ENCODE data around the gene MYH10.

The MYH10 gene

DNA sequence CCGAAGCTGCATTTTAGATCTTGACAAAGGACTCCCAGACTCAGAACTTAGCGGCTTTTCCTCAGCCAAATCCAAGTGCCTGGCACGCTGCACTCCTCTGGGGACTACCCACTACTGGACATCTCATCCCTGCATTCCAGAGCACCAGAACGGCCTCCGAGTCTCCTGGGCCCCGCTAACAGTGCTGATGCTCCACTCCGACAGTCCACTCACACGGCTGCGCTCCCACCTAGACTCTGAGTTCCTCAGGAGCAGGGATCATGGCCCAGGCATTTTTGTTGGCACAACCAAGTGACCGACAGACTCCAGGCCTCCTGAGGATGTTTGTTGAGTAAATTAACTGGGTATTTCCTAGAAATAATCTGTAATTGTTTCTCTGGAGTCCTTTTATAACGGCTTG, 115.7 kb downstream of the MYH10 start:
- in situ Hi-C loops (cut with MboI; ENCODE audit: low sequenced_read_pairs, unreplicated experiment): no loop called here
- DNase-seq (ENCODE audit: low spot score): no peak

DNA sequence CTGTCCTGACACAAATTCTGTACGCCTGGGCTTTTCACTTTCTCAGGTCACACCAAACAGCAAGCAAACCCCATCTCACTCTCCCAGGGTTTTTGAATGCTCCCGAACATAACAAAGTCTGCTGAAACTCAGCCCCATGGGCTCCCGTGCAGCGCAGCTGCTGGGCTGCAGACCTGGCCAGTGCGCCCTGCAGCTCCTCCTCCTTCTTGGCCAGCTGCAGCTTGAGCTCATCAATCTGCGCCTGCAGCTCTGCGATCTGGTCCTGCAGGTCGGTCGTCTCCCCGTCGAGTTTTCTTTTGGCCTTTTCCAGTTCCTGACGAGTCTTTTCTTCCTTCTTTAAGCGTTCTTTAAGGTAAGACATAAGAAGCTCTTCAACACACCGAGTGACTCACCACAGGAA, 124.4 kb downstream of the MYH10 start:
- TF ChIP-seq, protein P1, sequence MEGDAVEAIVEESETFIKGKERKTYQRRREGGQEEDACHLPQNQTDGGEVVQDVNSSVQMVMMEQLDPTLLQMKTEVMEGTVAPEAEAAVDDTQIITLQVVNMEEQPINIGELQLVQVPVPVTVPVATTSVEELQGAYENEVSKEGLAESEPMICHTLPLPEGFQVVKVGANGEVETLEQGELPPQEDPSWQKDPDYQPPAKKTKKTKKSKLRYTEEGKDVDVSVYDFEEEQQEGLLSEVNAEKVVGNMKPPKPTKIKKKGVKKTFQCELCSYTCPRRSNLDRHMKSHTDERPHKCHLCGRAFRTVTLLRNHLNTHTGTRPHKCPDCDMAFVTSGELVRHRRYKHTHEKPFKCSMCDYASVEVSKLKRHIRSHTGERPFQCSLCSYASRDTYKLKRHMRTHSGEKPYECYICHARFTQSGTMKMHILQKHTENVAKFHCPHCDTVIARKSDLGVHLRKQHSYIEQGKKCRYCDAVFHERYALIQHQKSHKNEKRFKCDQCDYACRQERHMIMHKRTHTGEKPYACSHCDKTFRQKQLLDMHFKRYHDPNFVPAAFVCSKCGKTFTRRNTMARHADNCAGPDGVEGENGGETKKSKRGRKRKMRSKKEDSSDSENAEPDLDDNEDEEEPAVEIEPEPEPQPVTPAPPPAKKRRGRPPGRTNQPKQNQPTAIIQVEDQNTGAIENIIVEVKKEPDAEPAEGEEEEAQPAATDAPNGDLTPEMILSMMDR (IDR thresholded peaks at IDR 0.05; ENCODE audit: borderline replicate concordance, control extremely low read depth, extremely low read depth, insufficient read depth, missing control alignments): no peak
- in situ Hi-C loops (cut with MboI; ENCODE audit: low sequenced_read_pairs, unreplicated experiment): no loop called here
- no peak for DNase-seq (ENCODE audit: low spot score)

More for the DNA sequence above, 115.7 kb downstream of the MYH10 start:
- TF ChIP-seq, protein P1 (IDR thresholded peaks at IDR 0.05; ENCODE audit: borderline replicate concordance, control extremely low read depth, extremely low read depth, insufficient read depth, missing control alignments): no peak

DNA sequence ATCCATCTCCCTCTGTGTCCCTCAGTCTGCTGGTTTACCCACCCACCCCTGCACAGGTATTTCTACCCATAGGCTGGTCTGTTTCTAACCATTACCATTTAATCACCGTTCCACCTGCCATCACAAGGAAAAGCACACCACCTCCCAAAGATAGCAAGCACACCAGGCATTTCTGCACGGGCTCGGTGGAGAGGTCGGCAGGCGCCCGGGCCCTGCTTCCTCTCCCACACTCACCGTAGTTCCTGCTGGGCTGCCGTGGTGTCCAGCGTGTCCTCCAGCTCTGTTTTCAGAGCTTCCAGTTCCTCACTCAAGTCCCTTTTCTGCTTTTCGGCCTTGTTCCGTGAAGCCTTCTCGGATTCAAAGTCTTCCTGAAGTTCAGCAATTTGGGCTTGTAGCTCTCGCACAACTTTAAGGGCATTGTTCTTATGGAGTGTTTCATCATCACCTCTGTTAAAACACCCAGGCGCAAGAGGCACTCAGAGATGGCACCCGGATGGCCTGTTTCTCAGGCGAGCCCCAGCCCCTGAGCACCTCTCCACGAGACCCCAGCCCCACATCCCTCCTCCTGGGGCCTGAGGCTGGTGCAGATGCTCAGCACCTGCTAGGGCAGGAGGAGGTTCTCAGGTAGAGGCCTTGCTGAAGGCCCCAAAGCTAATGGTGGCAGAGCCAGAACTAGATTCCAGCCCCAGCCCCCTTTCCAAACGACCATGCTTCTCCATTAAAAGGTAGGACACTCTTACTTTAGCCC, 125.9 kb downstream of the MYH10 start:
- in situ Hi-C loops (cut with MboI; ENCODE audit: low sequenced_read_pairs, unreplicated experiment): no loop called here
- no peak for DNase-seq (ENCODE audit: low spot score)
- TF ChIP-seq, protein P1 (IDR thresholded peaks at IDR 0.05; ENCODE audit: borderline replicate concordance, control extremely low read depth, extremely low read depth, insufficient read depth, missing control alignments): no peak

DNA sequence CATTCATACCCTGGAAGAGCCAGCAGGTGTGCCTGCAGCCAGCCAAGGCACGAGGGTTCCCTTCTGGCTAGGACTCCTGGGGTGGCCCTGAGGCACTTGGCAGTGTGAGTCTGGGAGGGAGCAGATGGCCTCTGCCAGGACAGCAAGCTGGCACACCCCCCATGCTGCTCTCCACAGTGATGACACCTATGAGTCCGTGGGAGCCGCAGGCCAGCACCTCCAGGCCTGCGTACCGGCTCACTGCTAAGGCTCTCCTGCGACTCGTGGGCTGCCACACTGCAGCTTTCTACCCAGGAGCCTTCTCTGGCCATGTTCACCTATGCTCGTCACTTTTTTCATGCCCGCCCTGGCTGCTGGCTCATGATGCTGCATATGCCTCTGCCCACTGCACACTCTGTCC, 126.7 kb downstream of the MYH10 start:
- in situ Hi-C loops (cut with MboI; ENCODE audit: low sequenced_read_pairs, unreplicated experiment): no loop called here
- TF ChIP-seq, protein P1 (IDR thresholded peaks at IDR 0.05; ENCODE audit: borderline replicate concordance, control extremely low read depth, extremely low read depth, insufficient read depth, missing control alignments): no peak
- DNase-seq (ENCODE audit: low spot score): no peak

DNA sequence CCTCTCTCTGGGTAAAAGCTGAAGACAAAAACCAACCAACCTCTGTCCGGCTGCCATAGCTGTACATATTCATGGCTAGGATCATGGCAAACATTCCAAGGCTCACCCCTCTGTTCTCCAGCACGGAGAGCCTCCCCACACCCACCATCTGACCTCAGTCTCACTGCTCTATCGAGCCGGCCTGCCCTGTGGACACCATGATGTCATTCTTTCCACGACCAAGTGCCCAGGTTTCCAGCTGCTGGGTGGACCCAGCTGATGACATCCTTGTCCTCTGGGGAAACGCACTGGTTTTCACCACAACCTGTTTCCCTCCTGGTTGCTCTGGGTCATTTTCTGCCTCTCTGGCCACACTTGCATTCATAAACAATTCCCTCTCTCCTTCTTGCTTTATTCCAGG, 127.2 kb downstream of the MYH10 start:
- TF ChIP-seq, protein P1 (IDR thresholded peaks at IDR 0.05; ENCODE audit: borderline replicate concordance, control extremely low read depth, extremely low read depth, insufficient read depth, missing control alignments): no peak
- DNase-seq (ENCODE audit: low spot score): no peak
- in situ Hi-C loops (cut with MboI; ENCODE audit: low sequenced_read_pairs, unreplicated experiment): no loop called here

DNA sequence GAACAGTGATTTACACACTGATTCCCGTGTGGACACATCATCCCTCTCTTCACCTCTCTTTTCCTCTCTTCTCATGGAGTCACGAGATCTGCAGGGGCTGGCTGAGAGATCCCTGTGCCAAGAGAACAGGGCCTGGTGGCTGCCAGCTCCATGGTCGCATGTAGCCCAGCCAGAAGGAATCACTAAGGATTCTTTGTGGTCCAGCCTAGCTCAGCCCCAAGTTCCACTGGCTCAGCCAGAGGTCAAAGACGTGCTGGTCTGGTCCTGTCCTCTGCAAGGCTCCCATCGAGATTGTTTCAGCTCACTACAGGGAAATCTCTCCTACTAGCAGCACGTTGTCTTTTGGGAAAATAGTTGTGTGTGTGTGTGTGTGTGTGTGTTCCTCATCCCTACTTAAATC, 128.4 kb downstream of the MYH10 start:
- DNase-seq (ENCODE audit: low spot score): no peak
- TF ChIP-seq, protein P1 (IDR thresholded peaks at IDR 0.05; ENCODE audit: borderline replicate concordance, control extremely low read depth, extremely low read depth, insufficient read depth, missing control alignments): no peak
- in situ Hi-C loops (cut with MboI; ENCODE audit: low sequenced_read_pairs, unreplicated experiment): no loop called here

Data from GM13976 (cell line).